Mucosa of stomach (tissue), 1 donor: ENCODE data around the gene GNAI2.

Experiments
- H3K27me3 ChIP-seq: one replicate; pipeline ENCODE4 v1.7.0; 2013; ENCODE audit warnings: mild to moderate bottlenecking, low read length; ENCODE audit not compliant: control insufficient read depth, insufficient read depth
- H3K36me3 ChIP-seq: one replicate; pipeline ENCODE4 v1.7.0; 2013; ENCODE audit warnings: low read length; ENCODE audit not compliant: control insufficient read depth, insufficient read depth
- H3K4me1 ChIP-seq: one replicate; pipeline ENCODE4 v1.7.0; 2013; ENCODE audit warnings: mild to moderate bottlenecking, low read length; ENCODE audit not compliant: control insufficient read depth, insufficient read depth
- H3K4me3 ChIP-seq: one replicate; pipeline ENCODE4 v1.7.0; 2013; ENCODE audit warnings: low read length
- H3K9ac ChIP-seq: one replicate; pipeline ENCODE4 v1.7.0; 2013; ENCODE audit warnings: mild to moderate bottlenecking, low read length, moderate library complexity
- H3K9me3 ChIP-seq: one replicate; pipeline ENCODE4 v1.7.0; 2013; ENCODE audit warnings: mild to moderate bottlenecking, low read length, moderate library complexity; ENCODE audit not compliant: control insufficient read depth
- donor health status: Pancreatic carcinoma.

Gene GNAI2

DNA sequence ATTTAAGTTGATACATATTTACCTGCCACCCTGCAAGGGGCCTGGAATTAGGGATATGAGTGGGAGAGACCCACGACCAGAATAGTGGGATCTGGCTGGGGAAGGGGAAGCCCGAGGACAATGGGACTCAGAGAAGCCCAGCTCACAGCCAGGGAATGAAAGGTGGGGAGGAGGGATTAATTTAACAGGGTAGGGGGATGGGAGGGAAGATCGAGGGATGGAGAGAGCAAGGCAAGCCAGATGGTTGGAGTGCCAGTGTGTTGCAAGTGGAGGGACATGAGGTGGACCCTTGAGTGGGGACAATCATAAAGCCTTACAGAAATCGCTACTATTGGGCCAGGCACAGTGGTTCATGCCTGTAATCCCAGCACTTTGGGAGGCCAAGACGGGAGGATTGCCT is 4.4 kb upstream of the GNAI2 start:
- H3K9ac ChIP-seq: no peak overlapping the region
- no peaks in the 10 kb centered on the region for H3K27me3 ChIP-seq
- H3K36me3 ChIP-seq: no peaks in the 10 kb centered on the region
- H3K9me3 ChIP-seq: no peaks in the 10 kb centered on the region
- no peak overlapping the region for H3K4me3 ChIP-seq
- H3K4me1 ChIP-seq: peaks cover 37% of the 10 kb centered on the region

DNA sequence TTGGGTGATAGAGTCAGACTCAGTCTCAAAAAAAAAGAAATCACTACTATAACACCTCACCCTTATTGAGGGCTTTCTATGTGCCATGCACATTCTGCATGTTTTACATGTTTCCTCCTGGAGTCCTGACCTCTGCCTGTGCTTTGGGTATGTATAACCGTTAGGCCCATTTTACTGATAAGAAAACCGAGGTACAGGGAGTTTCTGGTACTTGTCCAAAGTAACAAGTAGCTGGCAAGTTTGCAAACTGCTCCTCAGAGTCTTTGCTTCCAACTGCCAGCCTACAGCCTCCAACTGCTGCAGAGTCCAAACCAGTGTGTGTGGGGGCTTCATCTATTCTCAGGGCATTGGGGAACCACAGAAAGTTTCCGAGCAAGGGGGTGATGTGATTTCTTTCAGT is 3.7 kb upstream of the GNAI2 start:
- H3K9ac ChIP-seq: no peak overlapping the region
- peaks cover 39% of the 10 kb centered on the region for H3K4me1 ChIP-seq
- no peak overlapping the region for H3K4me3 ChIP-seq
- no peaks in the 10 kb centered on the region for H3K9me3 ChIP-seq
- peaks cover 7% of the 10 kb centered on the region for H3K27me3 ChIP-seq
- no peaks in the 10 kb centered on the region for H3K36me3 ChIP-seq

DNA sequence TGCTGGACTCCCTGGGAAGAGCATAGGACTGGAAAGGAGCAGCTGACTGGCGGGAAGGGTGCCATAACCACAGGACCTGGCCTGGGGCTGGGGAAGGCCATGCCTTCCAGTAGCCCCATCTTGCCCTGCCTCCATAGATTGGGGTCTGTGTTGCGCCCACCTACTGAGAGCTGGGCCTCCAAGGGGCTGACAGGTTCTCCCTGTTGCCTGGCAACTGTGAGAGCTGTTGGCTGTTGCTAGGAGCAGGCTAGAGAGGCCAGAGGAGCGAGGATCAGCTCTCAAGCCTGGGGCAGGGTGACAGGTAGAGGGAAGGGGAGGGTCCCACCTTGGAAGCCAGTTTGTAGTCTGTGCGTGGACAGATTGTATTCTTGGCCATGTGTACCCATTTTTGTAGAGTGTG is 2.8 kb upstream of the GNAI2 start:
- H3K9me3 ChIP-seq: no peaks in the 10 kb centered on the region
- no peak overlapping the region for H3K9ac ChIP-seq
- peaks cover 46% of the 10 kb centered on the region for H3K4me1 ChIP-seq
- H3K4me3 ChIP-seq: no peak overlapping the region
- no peaks in the 10 kb centered on the region for H3K36me3 ChIP-seq
- H3K27me3 ChIP-seq: peaks cover 12% of the 10 kb centered on the region

GRCh38 chr3:50236484-50237132 is 604 bp downstream of the GNAI2 start:
- Histone ChIP-seq H3K9me3 (no peaks in the 10 kb centered on the region), H3K9ac (peak overlapping the region; percentile 78), H3K4me1 (peaks cover 59% of the 10 kb centered on the region), H3K27me3 (peaks cover 12% of the 10 kb centered on the region), H3K36me3 (no peaks in the 10 kb centered on the region), H3K4me3 (peak overlapping the region; percentile 87)

GRCh38 chr3:50237133-50237651 is 1.2 kb downstream of the GNAI2 start:
- peak overlapping the region; percentile 87 for H3K4me3 ChIP-seq
- peaks cover 65% of the 10 kb centered on the region for H3K4me1 ChIP-seq
- H3K36me3 ChIP-seq: no peaks in the 10 kb centered on the region
- H3K27me3 ChIP-seq: peaks cover 12% of the 10 kb centered on the region
- H3K9me3 ChIP-seq: no peaks in the 10 kb centered on the region
- H3K9ac ChIP-seq: peak overlapping the region; percentile 78

GRCh38 chr3:50237754-50238548 is 1.9 kb downstream of the GNAI2 start:
- no peaks in the 10 kb centered on the region for H3K9me3 ChIP-seq
- H3K36me3 ChIP-seq: no peaks in the 10 kb centered on the region
- H3K27me3 ChIP-seq: peaks cover 12% of the 10 kb centered on the region
- H3K9ac ChIP-seq: peak overlapping the region; percentile 78
- peaks cover 72% of the 10 kb centered on the region for H3K4me1 ChIP-seq
- H3K4me3 ChIP-seq: peak overlapping the region; percentile 87

DNA sequence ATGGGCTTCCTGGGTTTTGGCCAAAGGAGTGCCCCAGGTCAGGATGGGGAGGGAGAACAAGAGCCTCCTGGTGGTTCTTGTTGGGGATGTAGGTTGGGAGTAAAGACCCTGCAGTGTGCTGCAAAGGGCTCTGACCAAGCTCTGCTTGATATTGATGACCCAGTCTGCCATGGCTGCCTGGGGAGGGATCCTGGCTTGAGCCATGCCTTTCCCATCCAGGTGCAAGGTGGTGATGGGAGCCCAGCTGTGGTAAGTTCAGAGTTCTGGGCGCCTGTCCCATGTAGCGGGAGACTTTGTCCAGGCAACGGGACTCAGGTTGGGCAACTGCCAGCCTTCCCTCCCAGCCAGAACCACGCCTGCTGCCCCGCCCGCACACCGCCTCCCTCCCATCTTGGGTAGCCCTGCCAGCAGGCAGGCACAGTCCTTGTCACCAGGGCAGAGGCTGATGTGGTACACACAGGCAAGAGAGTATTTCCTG is 2.6 kb downstream of the GNAI2 start:
- Histone ChIP-seq H3K4me1 (peaks cover 79% of the 10 kb centered on the region), H3K9me3 (no peaks in the 10 kb centered on the region), H3K27me3 (peaks cover 12% of the 10 kb centered on the region), H3K4me3 (peak overlapping the region; percentile 87), H3K36me3 (no peaks in the 10 kb centered on the region), H3K9ac (peak overlapping the region; percentile 78)

- H3K4me3 ChIP-seq: no peak overlapping the region
- no peaks in the 10 kb centered on the region for H3K36me3 ChIP-seq
- peaks cover 82% of the 10 kb centered on the region for H3K4me1 ChIP-seq
- H3K27me3 ChIP-seq: peaks cover 12% of the 10 kb centered on the region
- H3K9me3 ChIP-seq: no peaks in the 10 kb centered on the region
- H3K9ac ChIP-seq: no peak overlapping the region
Observed at GRCh38 chr3:50239649-50240048, 3.6 kb downstream of the GNAI2 start.

DNA sequence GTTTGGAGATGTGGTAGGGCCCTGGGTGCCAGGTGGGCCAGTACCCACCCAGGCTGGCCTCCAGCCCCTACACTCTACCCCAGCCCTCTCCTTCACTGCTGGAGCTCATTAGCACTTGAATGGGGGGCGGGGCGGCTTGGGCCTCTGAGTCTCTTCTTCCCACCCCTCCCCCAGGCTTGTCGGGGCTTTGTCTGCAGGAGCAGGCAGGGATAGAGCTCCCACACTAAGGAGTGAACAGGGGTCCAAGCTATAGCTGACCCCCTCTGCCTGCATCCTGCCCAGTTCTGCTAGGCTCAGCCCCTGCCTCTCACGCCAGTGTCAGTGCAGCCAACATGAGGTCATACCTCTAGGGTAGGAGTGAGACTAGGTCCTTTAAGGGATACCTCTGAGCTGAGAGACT is 5.2 kb downstream of the GNAI2 start:
- Histone ChIP-seq H3K9me3 (no peaks in the 10 kb centered on the region), H3K27me3 (peaks cover 12% of the 10 kb centered on the region), H3K4me3 (no peak overlapping the region), H3K9ac (no peak overlapping the region), H3K36me3 (no peaks in the 10 kb centered on the region), H3K4me1 (peaks cover 80% of the 10 kb centered on the region)

GRCh38 chr3:50241713-50242380 is 5.8 kb downstream of the GNAI2 start:
- peak overlapping the region; percentile 7 for H3K9ac ChIP-seq
- peaks cover 9% of the 10 kb centered on the region for H3K27me3 ChIP-seq
- H3K9me3 ChIP-seq: no peaks in the 10 kb centered on the region
- H3K4me1 ChIP-seq: peaks cover 81% of the 10 kb centered on the region
- H3K4me3 ChIP-seq: no peak overlapping the region
- no peaks in the 10 kb centered on the region for H3K36me3 ChIP-seq

DNA sequence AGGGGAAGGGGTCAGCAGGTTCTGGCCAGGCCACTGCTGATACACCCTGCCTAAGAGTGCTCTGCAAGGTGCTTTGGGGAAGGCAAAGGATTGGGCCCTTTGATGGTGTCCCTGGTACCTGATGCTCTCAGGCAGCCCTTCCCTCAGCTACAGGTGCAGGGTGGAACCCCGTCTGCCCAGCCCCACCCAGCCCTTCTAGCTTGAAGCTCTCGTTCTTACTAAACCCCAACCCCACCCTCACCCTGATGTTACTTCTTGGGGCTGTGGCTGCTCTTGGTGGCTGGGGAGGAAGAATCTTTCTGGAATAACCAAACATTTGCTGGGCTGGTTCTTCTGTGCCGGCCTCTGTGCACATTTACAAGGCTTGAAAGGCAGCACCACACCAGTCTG is 6.4 kb downstream of the GNAI2 start:
- Histone ChIP-seq H3K36me3 (no peaks in the 10 kb centered on the region), H3K4me1 (peaks cover 81% of the 10 kb centered on the region), H3K9me3 (no peaks in the 10 kb centered on the region), H3K27me3 (peaks cover 4% of the 10 kb centered on the region), H3K9ac (peak overlapping the region; percentile 7), H3K4me3 (no peak overlapping the region)
